GM12874 (cell line): ENCODE measurements around the gene PLEK.

Source experiments
- TF ChIP-seq, protein P1 (sequence below): IDR thresholded peaks from 2 replicates; pipeline ENCODE4 v1.5.1; 2011; ENCODE audit warnings: low read depth, mild to moderate bottlenecking, control low read depth, low read length, moderate library complexity; ENCODE audit not compliant: insufficient read depth

PLEK gene

GRCh38 chr2:68396093-68396492 lies 31.0 kb downstream of the PLEK start:
- TF ChIP-seq, protein P1, sequence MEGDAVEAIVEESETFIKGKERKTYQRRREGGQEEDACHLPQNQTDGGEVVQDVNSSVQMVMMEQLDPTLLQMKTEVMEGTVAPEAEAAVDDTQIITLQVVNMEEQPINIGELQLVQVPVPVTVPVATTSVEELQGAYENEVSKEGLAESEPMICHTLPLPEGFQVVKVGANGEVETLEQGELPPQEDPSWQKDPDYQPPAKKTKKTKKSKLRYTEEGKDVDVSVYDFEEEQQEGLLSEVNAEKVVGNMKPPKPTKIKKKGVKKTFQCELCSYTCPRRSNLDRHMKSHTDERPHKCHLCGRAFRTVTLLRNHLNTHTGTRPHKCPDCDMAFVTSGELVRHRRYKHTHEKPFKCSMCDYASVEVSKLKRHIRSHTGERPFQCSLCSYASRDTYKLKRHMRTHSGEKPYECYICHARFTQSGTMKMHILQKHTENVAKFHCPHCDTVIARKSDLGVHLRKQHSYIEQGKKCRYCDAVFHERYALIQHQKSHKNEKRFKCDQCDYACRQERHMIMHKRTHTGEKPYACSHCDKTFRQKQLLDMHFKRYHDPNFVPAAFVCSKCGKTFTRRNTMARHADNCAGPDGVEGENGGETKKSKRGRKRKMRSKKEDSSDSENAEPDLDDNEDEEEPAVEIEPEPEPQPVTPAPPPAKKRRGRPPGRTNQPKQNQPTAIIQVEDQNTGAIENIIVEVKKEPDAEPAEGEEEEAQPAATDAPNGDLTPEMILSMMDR, result no peak

DNA sequence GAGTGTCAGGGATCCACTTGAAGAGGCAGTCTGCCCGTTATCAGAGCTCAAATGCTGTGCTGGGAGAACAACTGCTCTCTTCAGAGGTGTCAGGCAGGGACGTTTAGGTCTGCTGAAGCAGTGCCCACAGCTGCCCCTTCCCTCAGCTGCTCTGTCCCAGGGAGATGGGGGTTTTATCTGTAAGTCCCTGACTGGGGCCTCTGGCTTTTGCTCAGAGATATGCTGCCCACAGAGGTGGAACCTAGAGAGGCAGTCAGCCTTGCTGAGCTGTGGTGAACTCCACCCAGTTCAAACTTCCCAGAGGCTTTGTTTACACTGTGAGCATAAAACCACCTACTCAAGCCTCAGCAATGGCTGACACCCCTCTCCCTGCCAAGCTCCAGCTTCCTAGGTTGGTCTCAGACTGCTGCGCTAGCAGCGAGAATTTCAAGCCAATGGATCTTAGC lies 38.1 kb downstream of the PLEK start:
- TF ChIP-seq, protein P1, result no peak

DNA sequence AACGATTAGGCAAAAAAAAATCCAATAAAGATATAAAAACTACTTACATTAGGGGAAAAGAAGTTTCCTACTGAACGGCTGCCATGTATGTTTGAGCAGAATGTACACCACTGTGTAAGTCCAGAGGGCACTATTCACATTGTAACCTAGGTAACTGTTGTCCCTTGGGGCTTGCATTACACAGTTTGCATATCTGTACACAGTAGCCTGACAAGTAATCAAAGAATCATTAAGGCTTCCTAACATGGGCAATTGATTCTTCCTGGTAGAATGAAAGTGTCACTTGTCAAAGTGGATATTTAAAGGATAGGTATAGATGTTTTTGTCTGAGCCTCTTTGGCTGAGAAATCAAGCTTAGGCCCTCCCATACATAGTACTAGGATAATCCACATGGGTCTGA lies 39.1 kb downstream of the PLEK start:
- TF ChIP-seq, protein P1, result no peak

GRCh38 chr2:68404893-68405799 lies 40.1 kb downstream of the PLEK start:
- TF ChIP-seq, protein P1, result no peak

- TF ChIP-seq, protein P1, result no peak
Observed at GRCh38 chr2:68411397-68412126, 46.5 kb downstream of the PLEK start.

DNA sequence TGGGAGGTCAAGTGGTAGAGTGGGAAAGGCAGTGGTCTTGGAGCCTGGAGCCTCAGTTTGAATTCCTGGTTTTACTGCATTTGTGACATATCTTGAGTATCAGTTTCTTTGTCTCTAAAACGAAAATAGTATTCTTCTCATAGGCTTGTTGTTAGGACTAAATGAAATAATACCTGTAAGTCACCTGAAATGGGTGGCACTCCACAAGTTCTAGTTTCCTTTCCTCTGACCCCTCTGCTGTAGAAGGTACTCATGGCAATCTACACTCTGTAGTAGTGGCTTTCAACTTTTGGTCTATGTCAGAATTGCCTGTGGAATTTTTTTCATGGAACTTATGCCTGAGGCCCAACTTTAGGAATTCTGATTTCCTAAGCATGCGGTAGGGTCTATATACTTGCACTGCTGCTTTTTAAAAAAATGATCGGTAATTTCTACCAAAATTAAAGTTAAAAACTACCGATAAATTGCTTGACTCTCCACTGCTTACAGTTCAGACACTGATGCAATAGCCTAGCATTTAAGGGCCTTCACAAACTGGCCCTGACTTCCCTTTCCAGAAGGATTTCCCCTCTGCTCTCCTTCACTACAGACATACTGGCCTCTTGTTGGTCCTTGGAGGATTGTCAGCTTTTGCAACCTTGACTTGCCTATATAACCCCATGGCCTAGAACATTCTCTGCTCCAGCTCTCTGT lies 47.2 kb downstream of the PLEK start:
- TF ChIP-seq, protein P1, result no peak

DNA sequence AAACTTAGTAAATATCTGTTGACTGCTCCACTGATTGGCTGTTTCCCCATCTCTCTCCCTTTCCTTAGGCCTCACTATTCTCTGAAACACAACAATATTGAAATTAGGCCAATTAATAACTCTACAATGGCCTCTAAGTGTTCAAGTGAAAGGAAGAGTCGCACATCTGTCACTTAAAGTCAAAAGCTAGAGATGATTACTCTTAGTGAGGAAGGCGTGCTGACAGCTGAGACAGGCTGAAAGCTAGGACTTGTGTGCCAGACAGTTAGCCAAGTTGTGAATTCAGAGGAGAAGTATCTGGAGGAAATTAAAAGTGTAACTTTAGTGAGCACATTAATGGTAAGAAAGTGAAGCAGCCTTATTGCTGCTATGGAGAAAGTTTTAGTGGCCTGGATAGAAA lies 48.4 kb downstream of the PLEK start:
- TF ChIP-seq, protein P1, result no peak
